ENCODE results near the gene AARSD1.
"Not testable (repeated sequence)": the region's sequence is repeated elsewhere in the genome, so short reads cannot be mapped to it uniquely, and the experiment has no call there.

AARSD1 gene

GRCh38 chr17:42980274-42980765, 16.1 kb upstream of the AARSD1 start, which contains the start of gene RUNDC1:
TSS of gene RUNDC1 (plus strand) at chr17:42980565. CDS start at chr17:42980577, 12 bp downstream.
- no peak for DNase-seq

- DNase-seq, result no peak
These were observed 15.4 kb upstream of the AARSD1 start, which contains the start of gene PTGES3L for GRCh38 chr17:42979511-42980273. TSS of gene PTGES3L (minus strand) at chr17:42980080. CDS start at chr17:42980053, 27 bp downstream.

- not testable (repeated sequence) for DNase-seq
These were observed 11.4 kb upstream of the AARSD1 start for GRCh38 chr17:42975701-42976100.

- DNase-seq, result no peak
These were observed 11.0 kb upstream of the AARSD1 start for GRCh38 chr17:42975265-42975664.

GRCh38 chr17:42973323-42973722, 9.1 kb upstream of the AARSD1 start:
- DNase-seq, result not testable (repeated sequence)

- DNase-seq, result no peak
These were observed 7.3 kb upstream of the AARSD1 start for GRCh38 chr17:42971589-42971988.

GRCh38 chr17:42969001-42969581, 4.8 kb upstream of the AARSD1 start:
- DNase-seq, result no peak

- DNase-seq, result no peak
These were observed 3.7 kb upstream of the AARSD1 start for GRCh38 chr17:42967925-42968324.

- no peak for DNase-seq
These were observed 10.6 kb downstream of the AARSD1 start for GRCh38 chr17:42953669-42954068.

GRCh38 chr17:42950044-42950783, 14.0 kb downstream of the AARSD1 start:
- no peak for DNase-seq

- DNase-seq, result no peak
These were observed 17.4 kb downstream of the AARSD1 start for GRCh38 chr17:42946812-42947211.

GRCh38 chr17:42944211-42944610, 20.0 kb downstream of the AARSD1 start:
- no peak for DNase-seq

- no peak for DNase-seq
These were observed 26.3 kb downstream of the AARSD1 start for GRCh38 chr17:42937712-42938596.

GRCh38 chr17:42929497-42929844, 34.8 kb downstream of the AARSD1 start:
- no peak for DNase-seq

- DNase-seq, result no peak
These were observed 35.3 kb downstream of the AARSD1 start for GRCh38 chr17:42928714-42929496.

GRCh38 chr17:42924891-42925290, 39.4 kb downstream of the AARSD1 start:
- DNase-seq, result no peak

- not testable (repeated sequence) for DNase-seq
These were observed 40.8 kb downstream of the AARSD1 start for GRCh38 chr17:42923472-42923871.

GRCh38 chr17:42922294-42922693, 42.0 kb downstream of the AARSD1 start:
- DNase-seq, result no peak

GRCh38 chr17:42920922-42921321, 43.3 kb downstream of the AARSD1 start:
- DNase-seq, result no peak

GRCh38 chr17:42920106-42920900, 44.0 kb downstream of the AARSD1 start:
- DNase-seq, result no peak

All from cortex of kidney (tissue), 1 donor.